ENCODE results near the gene UQCC2. TPM values are rescaled to one million over a fixed set of nuclear protein-coding genes. Genes with fewer than 3 reads are reported as not detected.

The UQCC2 gene
- total RNA-seq, 1 donor from 2014 or later: 48.7 TPM

DNA sequence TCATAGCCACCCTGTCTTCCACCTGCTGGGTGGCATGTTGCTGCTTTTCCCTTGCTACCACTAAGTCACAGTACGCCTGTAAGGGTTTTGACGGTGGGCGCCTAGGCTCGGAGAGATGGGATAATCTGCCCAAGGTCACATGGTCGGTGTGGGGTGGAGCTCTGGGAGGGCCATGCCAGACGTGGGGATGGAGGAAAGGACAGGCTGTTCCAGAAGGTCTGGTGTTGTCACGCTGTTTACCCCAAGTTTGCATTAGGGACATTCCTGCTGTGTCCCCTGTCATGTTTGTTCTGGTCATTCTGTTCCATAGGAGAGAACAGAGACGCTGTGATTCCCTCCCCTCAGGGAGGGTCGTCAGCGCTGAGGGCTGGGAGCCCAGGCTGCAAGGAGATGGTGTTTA, 19.1 kb upstream of the UQCC2 start:
- no peaks in the 10 kb centered on the region for H3K36me3 Mint-ChIP-seq (ENCODE audit: unreplicated experiment)
- H3K4me1 Mint-ChIP-seq (ENCODE audit: low read depth, unreplicated experiment): peaks cover 33% of the 10 kb centered on the region
- no peak for DNase-seq
- peaks cover 4% of the 10 kb centered on the region for H3K9me3 Mint-ChIP-seq (ENCODE audit: unreplicated experiment)
- H3K27me3 Mint-ChIP-seq (ENCODE audit: unreplicated experiment): peaks cover 10% of the 10 kb centered on the region
- TF ChIP-seq, protein P1, sequence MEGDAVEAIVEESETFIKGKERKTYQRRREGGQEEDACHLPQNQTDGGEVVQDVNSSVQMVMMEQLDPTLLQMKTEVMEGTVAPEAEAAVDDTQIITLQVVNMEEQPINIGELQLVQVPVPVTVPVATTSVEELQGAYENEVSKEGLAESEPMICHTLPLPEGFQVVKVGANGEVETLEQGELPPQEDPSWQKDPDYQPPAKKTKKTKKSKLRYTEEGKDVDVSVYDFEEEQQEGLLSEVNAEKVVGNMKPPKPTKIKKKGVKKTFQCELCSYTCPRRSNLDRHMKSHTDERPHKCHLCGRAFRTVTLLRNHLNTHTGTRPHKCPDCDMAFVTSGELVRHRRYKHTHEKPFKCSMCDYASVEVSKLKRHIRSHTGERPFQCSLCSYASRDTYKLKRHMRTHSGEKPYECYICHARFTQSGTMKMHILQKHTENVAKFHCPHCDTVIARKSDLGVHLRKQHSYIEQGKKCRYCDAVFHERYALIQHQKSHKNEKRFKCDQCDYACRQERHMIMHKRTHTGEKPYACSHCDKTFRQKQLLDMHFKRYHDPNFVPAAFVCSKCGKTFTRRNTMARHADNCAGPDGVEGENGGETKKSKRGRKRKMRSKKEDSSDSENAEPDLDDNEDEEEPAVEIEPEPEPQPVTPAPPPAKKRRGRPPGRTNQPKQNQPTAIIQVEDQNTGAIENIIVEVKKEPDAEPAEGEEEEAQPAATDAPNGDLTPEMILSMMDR (IDR thresholded peaks at IDR 0.05; ENCODE audit: partially characterized antibody, unreplicated experiment): no peak
- no peak overlapping the region for H3K4me3 Mint-ChIP-seq (ENCODE audit: unreplicated experiment)
- no peak overlapping the region for H3K27ac Mint-ChIP-seq (ENCODE audit: unreplicated experiment)

DNA sequence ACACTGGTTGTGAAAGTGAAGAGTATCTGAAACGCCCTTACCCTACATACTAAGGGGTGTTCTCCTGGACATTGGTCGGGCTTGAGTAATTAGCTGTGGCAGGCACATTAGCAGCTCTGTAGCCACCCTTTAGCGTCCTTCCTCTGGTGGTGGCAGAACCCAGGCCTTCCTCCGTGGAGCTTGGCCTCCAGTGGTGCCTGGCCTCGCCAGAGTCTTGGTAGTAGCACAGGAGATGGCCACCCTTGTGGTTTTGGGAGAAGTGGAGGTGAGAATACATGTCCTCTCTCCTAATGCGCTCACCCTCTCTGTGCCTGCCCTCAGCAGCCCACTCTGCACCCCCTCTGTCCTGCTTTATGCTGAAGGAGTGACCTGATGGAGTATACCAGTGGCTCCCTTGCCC, 17.6 kb upstream of the UQCC2 start:
- TF ChIP-seq, protein P1 (IDR thresholded peaks at IDR 0.05; ENCODE audit: partially characterized antibody, unreplicated experiment): no peak
- H3K9me3 Mint-ChIP-seq (ENCODE audit: unreplicated experiment): peaks cover 2% of the 10 kb centered on the region
- DNase-seq: no peak
- peaks cover 27% of the 10 kb centered on the region for H3K4me1 Mint-ChIP-seq (ENCODE audit: low read depth, unreplicated experiment)
- H3K27ac Mint-ChIP-seq (ENCODE audit: unreplicated experiment): no peak overlapping the region
- H3K4me3 Mint-ChIP-seq (ENCODE audit: unreplicated experiment): no peak overlapping the region
- H3K36me3 Mint-ChIP-seq (ENCODE audit: unreplicated experiment): no peaks in the 10 kb centered on the region
- peaks cover 13% of the 10 kb centered on the region for H3K27me3 Mint-ChIP-seq (ENCODE audit: unreplicated experiment)

DNA sequence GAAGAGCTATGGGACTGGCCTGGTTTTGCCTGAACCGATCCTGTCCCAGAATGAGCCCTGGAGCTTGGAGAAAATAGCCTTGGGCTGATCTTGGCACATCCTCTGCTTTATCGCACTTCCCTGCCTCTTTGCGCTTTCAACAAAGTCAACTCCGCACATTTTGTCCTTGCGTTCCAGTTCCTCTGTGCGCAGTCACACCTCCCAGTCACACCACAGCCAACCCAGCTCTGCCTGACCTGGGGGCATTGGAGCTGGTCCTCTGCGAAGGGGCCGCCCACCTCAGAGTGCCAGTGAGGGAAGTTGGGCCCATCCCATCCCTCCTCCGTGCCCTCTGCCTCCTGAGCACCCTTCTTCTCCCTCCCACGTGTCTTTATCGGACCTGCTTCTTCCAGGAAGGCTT, 16.9 kb upstream of the UQCC2 start:
- Mint-ChIP-seq H3K9me3 (ENCODE audit: unreplicated experiment) (peaks cover 2% of the 10 kb centered on the region), H3K27me3 (ENCODE audit: unreplicated experiment) (peaks cover 13% of the 10 kb centered on the region), H3K36me3 (ENCODE audit: unreplicated experiment) (no peaks in the 10 kb centered on the region), H3K4me3 (ENCODE audit: unreplicated experiment) (no peak overlapping the region), H3K27ac (ENCODE audit: unreplicated experiment) (no peak overlapping the region), H3K4me1 (ENCODE audit: low read depth, unreplicated experiment) (peaks cover 25% of the 10 kb centered on the region)
- TF ChIP-seq, protein P1 (IDR thresholded peaks at IDR 0.05; ENCODE audit: partially characterized antibody, unreplicated experiment): no peak
- DNase-seq: no peak

DNA sequence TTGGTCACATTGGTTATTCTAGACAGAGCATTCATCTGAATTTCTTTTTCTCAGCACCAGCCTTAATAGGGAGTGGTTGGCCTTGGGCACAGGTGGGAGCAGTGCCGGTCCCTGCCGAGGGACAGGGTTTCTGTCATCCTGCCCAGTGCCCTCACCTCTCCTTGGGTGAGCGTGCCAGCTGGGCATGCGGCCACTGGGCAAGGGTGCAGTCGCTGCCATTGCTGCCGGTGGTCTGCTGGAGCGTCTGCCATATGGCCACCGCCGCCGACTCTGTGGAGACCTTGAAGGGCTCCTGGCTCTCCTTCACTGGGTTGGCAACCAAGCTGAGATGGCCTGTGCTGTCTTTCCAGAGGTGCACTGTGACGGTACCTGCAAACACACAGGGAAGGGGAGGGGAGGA, 16.4 kb upstream of the UQCC2 start:
- DNase-seq: no peak
- TF ChIP-seq, protein P1 (IDR thresholded peaks at IDR 0.05; ENCODE audit: partially characterized antibody, unreplicated experiment): no peak
- Mint-ChIP-seq H3K9me3 (ENCODE audit: unreplicated experiment) (peaks cover 2% of the 10 kb centered on the region), H3K4me3 (ENCODE audit: unreplicated experiment) (no peak overlapping the region), H3K27ac (ENCODE audit: unreplicated experiment) (no peak overlapping the region), H3K36me3 (ENCODE audit: unreplicated experiment) (no peaks in the 10 kb centered on the region), H3K27me3 (ENCODE audit: unreplicated experiment) (peaks cover 16% of the 10 kb centered on the region), H3K4me1 (ENCODE audit: low read depth, unreplicated experiment) (peaks cover 20% of the 10 kb centered on the region)

DNA sequence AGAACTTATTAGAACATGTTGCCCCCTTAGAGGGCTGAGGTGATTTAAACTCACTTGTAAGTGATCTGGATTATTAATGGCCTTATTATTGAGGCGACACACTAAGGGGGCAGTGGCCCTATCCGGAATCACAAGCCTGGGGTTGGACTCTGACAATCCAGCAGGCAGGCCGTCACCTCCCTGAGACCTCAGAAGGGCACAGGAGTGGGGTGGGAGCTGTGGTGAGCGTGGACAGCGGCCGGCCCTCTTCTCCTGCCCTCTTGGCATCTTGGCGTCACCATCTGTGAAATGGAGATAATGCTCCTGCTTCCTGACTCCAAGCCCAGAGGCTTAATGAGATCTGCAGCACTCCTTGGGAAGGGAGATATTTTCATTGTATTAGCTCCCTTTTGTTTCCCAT, 15.6 kb upstream of the UQCC2 start:
- Mint-ChIP-seq H3K36me3 (ENCODE audit: unreplicated experiment) (no peaks in the 10 kb centered on the region), H3K4me1 (ENCODE audit: low read depth, unreplicated experiment) (peaks cover 14% of the 10 kb centered on the region), H3K27me3 (ENCODE audit: unreplicated experiment) (peaks cover 15% of the 10 kb centered on the region), H3K27ac (ENCODE audit: unreplicated experiment) (no peak overlapping the region), H3K4me3 (ENCODE audit: unreplicated experiment) (no peak overlapping the region), H3K9me3 (ENCODE audit: unreplicated experiment) (peaks cover 2% of the 10 kb centered on the region)
- no peak for DNase-seq
- TF ChIP-seq, protein P1 (IDR thresholded peaks at IDR 0.05; ENCODE audit: partially characterized antibody, unreplicated experiment): no peak
